ENCODE results near the gene AUH.

AUH gene

GRCh38 chr9:91214867-91215266, 146.9 kb downstream of the AUH start:
- TF ChIP-seq CTCF (IDR thresholded peaks at IDR 0.05; ENCODE audit: insufficient read depth, low read length, missing control alignments) = no peak
- DNase-seq (ENCODE audit: low read depth, low spot score) = no peak
- H3K4me3 ChIP-seq (ENCODE audit: low read depth, low read length) = no peak overlapping the region
- POLR2A ChIA-PET = no interaction called here
- CTCF ChIA-PET = no interaction called here

DNA sequence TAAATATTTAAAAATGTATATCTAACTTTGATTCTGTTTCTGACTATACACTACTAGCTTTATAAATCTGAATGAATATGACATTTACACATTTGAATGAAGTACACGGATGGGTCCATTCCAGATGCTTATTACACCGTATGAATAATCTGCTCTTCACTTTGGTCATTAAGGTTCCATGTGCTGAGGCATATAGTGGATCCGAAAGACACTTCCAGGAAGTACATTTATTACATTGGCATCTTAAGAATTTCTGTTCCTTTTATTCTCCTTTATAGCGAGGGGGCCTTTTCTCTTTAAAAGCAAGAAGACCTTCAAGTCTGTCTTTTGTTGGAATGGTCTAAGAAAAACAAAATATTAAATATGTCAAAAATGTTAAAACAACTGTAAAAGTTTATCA, 147.6 kb downstream of the AUH start:
- ChIA-PET POLR2A (no interaction called here), CTCF (no interaction called here)
- H3K4me3 ChIP-seq (ENCODE audit: low read depth, low read length) = no peak overlapping the region
- DNase-seq (ENCODE audit: low read depth, low spot score) = no peak
- TF ChIP-seq CTCF (IDR thresholded peaks at IDR 0.05; ENCODE audit: insufficient read depth, low read length, missing control alignments) = no peak

DNA sequence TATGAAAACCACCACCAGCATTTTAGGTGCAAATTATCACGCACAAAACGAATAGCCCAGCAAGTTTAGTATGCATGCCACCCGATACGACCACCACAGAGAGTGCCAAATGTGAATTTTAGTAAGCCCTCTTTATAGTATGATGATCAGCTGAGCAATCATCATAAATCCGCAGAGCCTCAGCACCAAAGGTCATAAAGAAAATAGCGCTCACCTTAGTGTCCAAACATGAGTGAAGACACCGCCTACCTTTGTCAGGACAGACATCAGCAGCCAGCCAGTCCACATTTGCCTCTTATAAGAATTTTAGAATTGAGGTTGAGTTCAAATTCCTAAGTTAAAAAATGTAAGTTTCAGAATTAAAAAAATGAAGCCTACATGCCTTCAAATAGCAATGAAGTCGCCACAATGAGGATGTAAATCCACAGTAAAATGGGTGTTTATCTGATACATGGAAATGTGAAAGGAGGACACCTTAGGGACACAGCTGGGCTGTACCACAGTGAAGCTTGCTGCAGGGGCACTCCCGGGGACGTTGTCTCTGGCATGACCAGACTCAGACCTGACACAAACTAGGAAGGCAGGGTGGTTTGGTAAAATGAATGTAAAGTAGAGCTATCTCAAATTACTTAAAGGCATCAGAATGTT, 149.0 kb downstream of the AUH start:
- no peak for TF ChIP-seq CTCF (IDR thresholded peaks at IDR 0.05; ENCODE audit: insufficient read depth, low read length, missing control alignments)
- H3K4me3 ChIP-seq (ENCODE audit: low read depth, low read length) = no peak overlapping the region
- POLR2A ChIA-PET = no interaction called here
- no peak for DNase-seq (ENCODE audit: low read depth, low spot score)
- CTCF ChIA-PET = no interaction called here

- DNase-seq (ENCODE audit: low read depth, low spot score) = no peak
- POLR2A ChIA-PET = no interaction called here
- CTCF ChIA-PET = no interaction called here
- no peak for TF ChIP-seq CTCF (IDR thresholded peaks at IDR 0.05; ENCODE audit: insufficient read depth, low read length, missing control alignments)
- H3K4me3 ChIP-seq (ENCODE audit: low read depth, low read length) = no peak overlapping the region
Measured at GRCh38 chr9:91211919-91212318, 149.8 kb downstream of the AUH start.

- no peak overlapping the region for H3K4me3 ChIP-seq (ENCODE audit: low read depth, low read length)
- ChIA-PET CTCF (no interaction called here), POLR2A (no interaction called here)
- no peak for TF ChIP-seq CTCF (IDR thresholded peaks at IDR 0.05; ENCODE audit: insufficient read depth, low read length, missing control alignments)
- DNase-seq (ENCODE audit: low read depth, low spot score) = no peak
Measured at GRCh38 chr9:91211414-91211813, 150.3 kb downstream of the AUH start.

DNA sequence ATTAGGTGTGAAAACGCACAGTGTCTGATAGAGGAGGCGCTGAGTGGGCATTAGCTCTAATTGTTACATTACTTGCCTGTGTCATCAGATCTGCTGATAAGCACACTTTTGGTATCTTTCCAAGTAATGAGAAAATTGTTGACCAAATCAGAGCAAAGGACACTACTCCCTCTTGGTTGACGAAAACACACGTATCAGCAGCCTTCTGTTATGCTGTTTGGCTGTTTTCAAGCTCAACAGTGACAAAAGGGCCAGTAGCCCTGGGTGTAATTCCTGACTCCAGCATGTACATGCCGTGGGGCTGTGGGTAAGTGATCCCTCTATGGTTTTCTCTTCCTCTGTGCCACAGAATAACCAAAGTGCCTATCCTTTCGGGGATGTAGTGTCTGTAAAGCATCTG, 151.4 kb downstream of the AUH start:
- no peak for DNase-seq (ENCODE audit: low read depth, low spot score)
- ChIA-PET POLR2A (no interaction called here), CTCF (interaction anchor here (1.0 to 1.1 kb wide), 2 partner anchors 14 to 295 kb away, joined by 3 read pairs; no protein-coding TSS in a partner anchor)
- H3K4me3 ChIP-seq (ENCODE audit: low read depth, low read length) = no peak overlapping the region
- TF ChIP-seq CTCF (IDR thresholded peaks at IDR 0.05; ENCODE audit: insufficient read depth, low read length, missing control alignments) = no peak

All from AG04449 (cell line).